Forelimb muscle (tissue), 1 donor: ENCODE results near the gene IL32. TPM values are rescaled to one million over a fixed set of nuclear protein-coding genes. Genes with fewer than 3 reads are reported as not detected.
"Not testable (repeated sequence)": the region's sequence is repeated elsewhere in the genome, so short reads cannot be mapped to it uniquely, and the experiment has no call there.

Source experiments
- DNase-seq: peaks from one replicate; pipeline ENCODE4 v3.0.0-alpha.2; 2013; ENCODE audit warnings: low read depth
- polyA plus RNA-seq: library from polyadenylated mRNA; unstranded; fragments of 120-200 nt; gene quantifications from one replicate; pipeline ENCODE4 v1.2.1, GENCODE V29; 2013; ENCODE audit not compliant: insufficient read length

The IL32 gene
- polyA plus RNA-seq, 1 donor = 121 TPM

- DNase-seq = no peak
Observed at GRCh38 chr16:3070608-3071111, 5.2 kb downstream of the IL32 start.

GRCh38 chr16:3071655-3072054 is 6.2 kb downstream of the IL32 start:
- no peak for DNase-seq

- not testable (repeated sequence) for DNase-seq
Observed at GRCh38 chr16:3072148-3072547, 6.7 kb downstream of the IL32 start.

GRCh38 chr16:3072576-3073263 is 7.3 kb downstream of the IL32 start:
- DNase-seq = not testable (repeated sequence)

- DNase-seq = no peak
Observed at GRCh38 chr16:3073448-3073847, 8.0 kb downstream of the IL32 start.

GRCh38 chr16:3074860-3075522 is 9.6 kb downstream of the IL32 start:
- no peak for DNase-seq

GRCh38 chr16:3075523-3075915 is 10.1 kb downstream of the IL32 start:
- DNase-seq = no peak

GRCh38 chr16:3075946-3076345 is 10.5 kb downstream of the IL32 start:
- not testable (repeated sequence) for DNase-seq

- no peak for DNase-seq
Observed at GRCh38 chr16:3076577-3076976, 11.1 kb downstream of the IL32 start.

GRCh38 chr16:3080024-3080423 is 14.6 kb downstream of the IL32 start:
- DNase-seq = no peak

- not testable (repeated sequence) for DNase-seq
Observed at GRCh38 chr16:3081957-3082356, 16.5 kb downstream of the IL32 start.

GRCh38 chr16:3083408-3083807 is 18.0 kb downstream of the IL32 start:
- DNase-seq = not testable (repeated sequence)

- DNase-seq = no peak
Observed at GRCh38 chr16:3084491-3084890, 19.1 kb downstream of the IL32 start.

GRCh38 chr16:3084969-3085670 is 19.7 kb downstream of the IL32 start:
- DNase-seq = no peak

- no peak for DNase-seq
Observed at GRCh38 chr16:3085868-3086595, 20.6 kb downstream of the IL32 start.

- DNase-seq = no peak
Observed at GRCh38 chr16:3086596-3087242, 21.3 kb downstream of the IL32 start.

- DNase-seq = no peak
Observed at GRCh38 chr16:3087243-3088235, 22.1 kb downstream of the IL32 start.

GRCh38 chr16:3088450-3088849 is 23.0 kb downstream of the IL32 start:
- DNase-seq = no peak

- DNase-seq = no peak
Observed at GRCh38 chr16:3088925-3089716, 23.7 kb downstream of the IL32 start.
